ENCODE data around the gene CCDC171. TPM values are rescaled to one million over a fixed set of nuclear protein-coding genes. Genes with fewer than 3 reads are reported as not detected.

CCDC171 gene
- total RNA-seq, 1 donor from 2014 or later, result 0.92 TPM

DNA sequence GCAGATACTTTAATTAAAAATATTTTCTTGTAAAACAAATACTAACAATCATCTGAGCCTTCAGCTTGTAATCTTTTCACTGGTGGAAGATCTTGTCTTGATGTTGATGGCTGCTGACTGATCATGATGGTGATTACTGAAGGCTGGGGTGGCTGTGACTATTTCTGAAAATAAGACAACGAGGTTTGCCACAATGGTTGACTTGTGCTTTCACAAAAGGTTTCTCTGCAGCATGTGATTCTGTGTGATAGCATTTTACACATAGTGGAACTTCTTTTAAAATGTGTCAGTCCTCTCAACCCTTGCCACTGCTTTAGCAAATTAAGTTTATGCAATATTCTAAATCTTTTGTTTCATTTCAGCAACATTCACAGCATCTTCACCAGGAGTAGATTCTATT, 461.0 kb downstream of the CCDC171 start:
- no peak overlapping the region for H3K4me3 ChIP-seq (ENCODE audit: low read depth, low read length)
- DNase-seq (ENCODE audit: low read depth), result no peak
- TF ChIP-seq, protein P1, sequence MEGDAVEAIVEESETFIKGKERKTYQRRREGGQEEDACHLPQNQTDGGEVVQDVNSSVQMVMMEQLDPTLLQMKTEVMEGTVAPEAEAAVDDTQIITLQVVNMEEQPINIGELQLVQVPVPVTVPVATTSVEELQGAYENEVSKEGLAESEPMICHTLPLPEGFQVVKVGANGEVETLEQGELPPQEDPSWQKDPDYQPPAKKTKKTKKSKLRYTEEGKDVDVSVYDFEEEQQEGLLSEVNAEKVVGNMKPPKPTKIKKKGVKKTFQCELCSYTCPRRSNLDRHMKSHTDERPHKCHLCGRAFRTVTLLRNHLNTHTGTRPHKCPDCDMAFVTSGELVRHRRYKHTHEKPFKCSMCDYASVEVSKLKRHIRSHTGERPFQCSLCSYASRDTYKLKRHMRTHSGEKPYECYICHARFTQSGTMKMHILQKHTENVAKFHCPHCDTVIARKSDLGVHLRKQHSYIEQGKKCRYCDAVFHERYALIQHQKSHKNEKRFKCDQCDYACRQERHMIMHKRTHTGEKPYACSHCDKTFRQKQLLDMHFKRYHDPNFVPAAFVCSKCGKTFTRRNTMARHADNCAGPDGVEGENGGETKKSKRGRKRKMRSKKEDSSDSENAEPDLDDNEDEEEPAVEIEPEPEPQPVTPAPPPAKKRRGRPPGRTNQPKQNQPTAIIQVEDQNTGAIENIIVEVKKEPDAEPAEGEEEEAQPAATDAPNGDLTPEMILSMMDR (conservative IDR thresholded peaks at IDR 0.05; ENCODE audit: low read depth, low read length), result no peak

DNA sequence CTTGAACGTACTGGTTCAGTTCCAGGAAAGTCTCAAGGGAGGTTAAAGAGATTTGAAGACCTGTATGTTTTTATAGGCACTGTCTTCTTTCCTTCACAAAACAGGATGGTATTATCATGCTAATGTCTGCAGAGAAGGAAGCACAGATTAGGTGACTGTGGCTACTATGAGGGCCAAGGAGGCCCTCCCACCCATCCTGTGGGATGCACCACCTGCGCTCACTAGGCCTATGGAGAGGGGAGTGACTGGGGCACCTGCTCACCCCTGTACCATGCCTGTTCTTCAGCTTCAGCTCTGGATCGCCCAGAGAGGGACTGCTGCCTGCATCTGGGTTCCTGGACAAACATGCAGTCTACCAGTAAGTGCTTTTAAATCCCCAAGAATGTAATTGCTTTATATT, 469.4 kb downstream of the CCDC171 start:
- H3K4me3 ChIP-seq (ENCODE audit: low read depth, low read length), result no peak overlapping the region
- no peak for DNase-seq (ENCODE audit: low read depth)
- TF ChIP-seq, protein P1 (conservative IDR thresholded peaks at IDR 0.05; ENCODE audit: low read depth, low read length), result no peak

DNA sequence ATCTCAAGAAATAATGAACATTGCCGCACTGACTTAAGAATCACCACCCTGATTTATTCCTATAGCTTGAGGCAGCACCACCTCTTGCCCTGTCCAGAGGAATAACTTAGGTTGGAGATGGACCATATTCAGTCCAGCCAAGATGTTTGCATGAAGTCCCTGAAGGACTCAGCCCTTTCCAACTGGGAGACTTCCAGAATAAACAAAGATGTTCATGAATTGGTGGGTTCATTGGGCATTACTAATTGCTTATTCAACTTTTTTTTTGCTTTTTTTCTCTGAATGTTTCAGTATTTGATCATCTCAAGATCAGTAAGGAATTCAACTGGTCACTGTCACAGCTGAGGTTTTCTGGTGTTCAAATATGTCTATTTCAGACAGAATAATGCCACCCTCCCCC, 470.6 kb downstream of the CCDC171 start:
- TF ChIP-seq, protein P1 (conservative IDR thresholded peaks at IDR 0.05; ENCODE audit: low read depth, low read length), result no peak
- DNase-seq (ENCODE audit: low read depth), result no peak
- no peak overlapping the region for H3K4me3 ChIP-seq (ENCODE audit: low read depth, low read length)

Other genes with a start within 250 kb of the CCDC171 start
- 3.8 and 5.2 TPM in 2 replicates for gene TTC39B, start 245.8 kb upstream of the CCDC171 start, total RNA-seq
- gene SNAPC3, start 130.2 kb upstream of the CCDC171 start, total RNA-seq, result 21.4 and 25.2 TPM in 2 replicates
- 61.1 and 69.8 TPM in 2 replicates for gene PSIP1, start 42.1 kb upstream of the CCDC171 start, total RNA-seq

Measured in epithelial cell of proximal tubule (primary cell).